OCI-M2 (cell line): ENCODE results near the gene SLC25A25.
"Not testable (repeated sequence)": the region's sequence is repeated elsewhere in the genome, so short reads cannot be mapped to it uniquely, and the experiment has no call there.

Source experiments
- DNase-seq: peaks from one replicate; lab custom pipeline; 2025; ENCODE audit not compliant: unreplicated experiment; lab: John Stamatoyannopoulos, UW

The SLC25A25 gene

GRCh38 chr9:128051932-128052709 is 15.9 kb upstream of the SLC25A25 start:
- DNase-seq: no peak

- DNase-seq: no peak
Observed at GRCh38 chr9:128053560-128053959, 14.5 kb upstream of the SLC25A25 start.

- DNase-seq: no peak
Observed at GRCh38 chr9:128054087-128054486, 13.9 kb upstream of the SLC25A25 start.

GRCh38 chr9:128055344-128056040 is 12.5 kb upstream of the SLC25A25 start:
- no peak for DNase-seq

- DNase-seq: no peak
Observed at GRCh38 chr9:128056086-128056485, 11.9 kb upstream of the SLC25A25 start.

- DNase-seq: no peak
Observed at GRCh38 chr9:128056887-128057723, 10.9 kb upstream of the SLC25A25 start.

- DNase-seq: no peak
Observed at GRCh38 chr9:128057724-128058409, 10.2 kb upstream of the SLC25A25 start.

GRCh38 chr9:128059365-128059983 is 8.6 kb upstream of the SLC25A25 start:
- no peak for DNase-seq

GRCh38 chr9:128061275-128061960 is 6.6 kb upstream of the SLC25A25 start:
- DNase-seq: no peak

GRCh38 chr9:128062279-128062678 is 5.8 kb upstream of the SLC25A25 start:
- no peak for DNase-seq

GRCh38 chr9:128062846-128063831 is 4.9 kb upstream of the SLC25A25 start:
- DNase-seq: no peak

- DNase-seq: no peak
Observed at GRCh38 chr9:128065907-128066712, 1.9 kb upstream of the SLC25A25 start.

- peak; percentile 99 for DNase-seq
Observed at GRCh38 chr9:128066713-128067644, 1.1 kb upstream of the SLC25A25 start, which contains the start of gene NAIF1. Gene NAIF1, minus strand, starts transcription at chr9:128067320. Its CDS starts 219 bp downstream, at chr9:128067101.

GRCh38 chr9:128068386-128069205 is 564 bp downstream of the SLC25A25 start:
- no peak for DNase-seq

- DNase-seq: no peak
Observed at GRCh38 chr9:128070874-128071273, 2.8 kb downstream of the SLC25A25 start.

GRCh38 chr9:128071475-128071874 is 3.4 kb downstream of the SLC25A25 start:
- not testable (repeated sequence) for DNase-seq
